Lower leg skin (tissue), 4 donors: ENCODE data around the gene PRICKLE2. TPM values are rescaled to one million over a fixed set of nuclear protein-coding genes. Genes with fewer than 3 reads are reported as not detected.

Source experiments
- DNase-seq, 2 donors: peaks; one replicate each; pipeline ENCODE4 v3.0.0-alpha.2; 2019; ENCODE audit warnings: low spot score in 2 of 2
- H3K4me3 ChIP-seq: fragments of 200-600 bp; sonication (generic); 2 replicates; pipeline ENCODE4 v1.5.1; 2017; ENCODE audit warnings: mild to moderate bottlenecking, low read depth; ENCODE audit not compliant: poor library complexity, severe bottlenecking
- POLR2A ChIP-seq, 2 donors: fragments of 450-650 bp; IDR thresholded peaks; one replicate each; pipeline ENCODE4 v1.6.1; 2016 to 2017; ENCODE audit warnings: antibody characterized with exemption in 2 of 2, mild to moderate bottlenecking in 1 of 2, moderate library complexity in 1 of 2
- WGBS, 2 donors: methylation state at CpG; one replicate each; pipeline ENCODE4 v1.1.5; 2018; 5-methylcytosine and 5-hydroxymethylcytosine counted together
- intact Hi-C: fragments of 100-400 bp; cut with DNase I; formaldehyde crosslinking; loops from one replicate; pipeline ENCODE4 v1.15.0; 2023; ENCODE audit warnings: low total_unique reads
- total RNA-seq, 4 donors: library from RNA; depleted of rRNA; stranded (reverse); fragments of >200 nt; gene quantifications; one replicate each; pipeline ENCODE4 v1.1.0, GENCODE V29; 2016
- TF ChIP-seq, protein P1 (sequence below), 3 donors: fragments of 450-650 bp; IDR thresholded peaks; one replicate each; pipeline ENCODE4 v1.5.1; 2016; ENCODE audit warnings: antibody characterized with exemption in 3 of 3, mild to moderate bottlenecking in 3 of 3, moderate library complexity in 2 of 3

Gene PRICKLE2
- total RNA-seq, 4 donors from 2014 or later, result 10.2 to 18.7 (median 11.7) TPM

- DNase-seq, result no peak
- 91 to 100% methylated on average over 1 of the region's 1 CpG for WGBS, 2 donors
- H3K4me3 ChIP-seq, result no peak overlapping the region
- TF ChIP-seq POLR2A (IDR thresholded peaks at IDR 0.05), result no peak
- TF ChIP-seq, protein P1, sequence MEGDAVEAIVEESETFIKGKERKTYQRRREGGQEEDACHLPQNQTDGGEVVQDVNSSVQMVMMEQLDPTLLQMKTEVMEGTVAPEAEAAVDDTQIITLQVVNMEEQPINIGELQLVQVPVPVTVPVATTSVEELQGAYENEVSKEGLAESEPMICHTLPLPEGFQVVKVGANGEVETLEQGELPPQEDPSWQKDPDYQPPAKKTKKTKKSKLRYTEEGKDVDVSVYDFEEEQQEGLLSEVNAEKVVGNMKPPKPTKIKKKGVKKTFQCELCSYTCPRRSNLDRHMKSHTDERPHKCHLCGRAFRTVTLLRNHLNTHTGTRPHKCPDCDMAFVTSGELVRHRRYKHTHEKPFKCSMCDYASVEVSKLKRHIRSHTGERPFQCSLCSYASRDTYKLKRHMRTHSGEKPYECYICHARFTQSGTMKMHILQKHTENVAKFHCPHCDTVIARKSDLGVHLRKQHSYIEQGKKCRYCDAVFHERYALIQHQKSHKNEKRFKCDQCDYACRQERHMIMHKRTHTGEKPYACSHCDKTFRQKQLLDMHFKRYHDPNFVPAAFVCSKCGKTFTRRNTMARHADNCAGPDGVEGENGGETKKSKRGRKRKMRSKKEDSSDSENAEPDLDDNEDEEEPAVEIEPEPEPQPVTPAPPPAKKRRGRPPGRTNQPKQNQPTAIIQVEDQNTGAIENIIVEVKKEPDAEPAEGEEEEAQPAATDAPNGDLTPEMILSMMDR (IDR thresholded peaks at IDR 0.05), result no peak
- intact Hi-C loops, result no loop called here
Observed at GRCh38 chr3:64229903-64230302, 4.6 kb upstream of the PRICKLE2 start.

GRCh38 chr3:64228110-64228509, 2.8 kb upstream of the PRICKLE2 start:
- no peak overlapping the region for H3K4me3 ChIP-seq
- TF ChIP-seq, protein P1 (IDR thresholded peaks at IDR 0.05), result no peak
- no peak for TF ChIP-seq POLR2A (IDR thresholded peaks at IDR 0.05)
- intact Hi-C loops, result no loop called here
- WGBS, 2 donors, result 96 to 97% methylated on average over 1 of the region's 1 CpG
- DNase-seq, result no peak

GRCh38 chr3:64226730-64227129, 1.5 kb upstream of the PRICKLE2 start:
- TF ChIP-seq, protein P1 (IDR thresholded peaks at IDR 0.05), result no peak
- no peak for TF ChIP-seq POLR2A (IDR thresholded peaks at IDR 0.05)
- DNase-seq, result no peak
- H3K4me3 ChIP-seq, result no peak overlapping the region
- WGBS, 2 donors, result 83 to 86% methylated on average over 3 of the region's 3 CpGs
- intact Hi-C loops, result no loop called here

GRCh38 chr3:64225695-64226499, 631 bp upstream of the PRICKLE2 start:
- intact Hi-C loops, result no loop called here
- H3K4me3 ChIP-seq, result no peak overlapping the region
- TF ChIP-seq POLR2A (IDR thresholded peaks at IDR 0.05), result no peak
- TF ChIP-seq, protein P1 (IDR thresholded peaks at IDR 0.05), result no peak
- 56% methylated on average over 7 of the region's 7 CpGs for WGBS, 2 donors
- no peak for DNase-seq

- DNase-seq, result no peak
- TF ChIP-seq, protein P1 (IDR thresholded peaks at IDR 0.05), result no peak
- intact Hi-C loops, result no loop called here
- WGBS, 2 donors, result 62 to 66% methylated on average over 9 of the region's 9 CpGs
- no peak overlapping the region for H3K4me3 ChIP-seq
Observed at GRCh38 chr3:64223791-64224745, 1.2 kb downstream of the PRICKLE2 start.
